Fibroblast of villous mesenchyme (primary cell): Measurements from ENCODE around the gene KIAA1671. TPM values are rescaled to one million over a fixed set of nuclear protein-coding genes. Genes with fewer than 3 reads are reported as not detected.

Experiments
- DNase-seq: peaks from one replicate; pipeline ENCODE4 v3.0.0-alpha.2; 2010; ENCODE audit warnings: low read depth
- H3K4me3 ChIP-seq: 2 replicates; pipeline ENCODE4 v1.5.1; 2011; ENCODE audit warnings: low read depth, mild to moderate bottlenecking, low read length
- total RNA-seq: library from RNA; depleted of rRNA; stranded (reverse); fragments of >200 nt; gene quantifications from 2 replicates; pipeline ENCODE4 v1.2.3, GENCODE V29; 2012
- TF ChIP-seq, protein P1 (sequence below): IDR thresholded peaks from 2 replicates; pipeline ENCODE4 v1.5.1; 2012; ENCODE audit warnings: low read depth, mild to moderate bottlenecking, low read length; ENCODE audit not compliant: insufficient read depth

The KIAA1671 gene
- total RNA-seq, 1 donor, result 3.5 TPM

- no peak overlapping the region for H3K4me3 ChIP-seq
- TF ChIP-seq, protein P1, sequence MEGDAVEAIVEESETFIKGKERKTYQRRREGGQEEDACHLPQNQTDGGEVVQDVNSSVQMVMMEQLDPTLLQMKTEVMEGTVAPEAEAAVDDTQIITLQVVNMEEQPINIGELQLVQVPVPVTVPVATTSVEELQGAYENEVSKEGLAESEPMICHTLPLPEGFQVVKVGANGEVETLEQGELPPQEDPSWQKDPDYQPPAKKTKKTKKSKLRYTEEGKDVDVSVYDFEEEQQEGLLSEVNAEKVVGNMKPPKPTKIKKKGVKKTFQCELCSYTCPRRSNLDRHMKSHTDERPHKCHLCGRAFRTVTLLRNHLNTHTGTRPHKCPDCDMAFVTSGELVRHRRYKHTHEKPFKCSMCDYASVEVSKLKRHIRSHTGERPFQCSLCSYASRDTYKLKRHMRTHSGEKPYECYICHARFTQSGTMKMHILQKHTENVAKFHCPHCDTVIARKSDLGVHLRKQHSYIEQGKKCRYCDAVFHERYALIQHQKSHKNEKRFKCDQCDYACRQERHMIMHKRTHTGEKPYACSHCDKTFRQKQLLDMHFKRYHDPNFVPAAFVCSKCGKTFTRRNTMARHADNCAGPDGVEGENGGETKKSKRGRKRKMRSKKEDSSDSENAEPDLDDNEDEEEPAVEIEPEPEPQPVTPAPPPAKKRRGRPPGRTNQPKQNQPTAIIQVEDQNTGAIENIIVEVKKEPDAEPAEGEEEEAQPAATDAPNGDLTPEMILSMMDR, result no peak
- no peak for DNase-seq
These were observed 195.7 kb downstream of the KIAA1671 start for GRCh38 chr22:25148149-25148691.

GRCh38 chr22:25149014-25149413, 196.5 kb downstream of the KIAA1671 start:
- TF ChIP-seq, protein P1, result no peak
- no peak for DNase-seq
- no peak overlapping the region for H3K4me3 ChIP-seq

GRCh38 chr22:25153961-25154666, 201.6 kb downstream of the KIAA1671 start:
- DNase-seq, result peak; percentile 56
- H3K4me3 ChIP-seq, result no peak overlapping the region
- TF ChIP-seq, protein P1, result no peak

DNA sequence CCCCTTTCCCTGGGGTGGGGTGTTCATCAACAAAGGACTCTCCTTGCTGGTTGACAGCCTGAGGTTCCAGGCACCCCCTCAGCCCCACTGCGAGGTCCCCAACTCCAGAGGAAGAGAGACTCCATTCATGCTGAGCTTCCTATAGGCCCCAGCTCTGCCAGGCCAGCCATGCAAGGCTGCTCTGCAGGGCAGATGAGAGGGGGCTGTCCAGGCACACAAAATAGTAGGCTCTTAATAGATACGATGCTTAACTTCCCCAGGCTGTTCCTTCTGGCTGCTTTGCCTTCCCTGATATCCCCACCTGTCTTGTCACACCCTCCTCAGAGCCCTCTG, 202.1 kb downstream of the KIAA1671 start:
- H3K4me3 ChIP-seq, result no peak overlapping the region
- TF ChIP-seq, protein P1, result no peak
- DNase-seq, result no peak

DNA sequence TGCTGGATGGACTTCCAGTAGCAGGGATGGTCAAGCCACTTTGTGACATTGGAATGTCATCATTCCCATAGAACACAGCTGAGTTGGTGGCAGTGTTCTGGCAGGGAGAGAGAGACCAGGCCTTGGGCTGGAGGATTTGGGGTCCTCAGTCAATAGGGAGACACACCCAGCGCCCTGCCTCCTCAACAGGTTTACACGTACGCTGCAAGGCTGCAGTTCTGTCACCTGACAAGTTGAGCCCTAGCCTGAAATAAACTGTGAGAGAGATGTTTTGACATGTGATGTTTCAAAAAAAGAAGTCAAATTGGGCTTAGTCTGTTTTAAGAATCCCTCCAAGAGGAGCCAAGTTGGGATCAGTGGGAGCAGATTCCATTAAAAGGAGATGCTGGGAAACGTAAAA, 204.2 kb downstream of the KIAA1671 start:
- H3K4me3 ChIP-seq, result no peak overlapping the region
- DNase-seq, result no peak
- TF ChIP-seq, protein P1, result no peak

DNA sequence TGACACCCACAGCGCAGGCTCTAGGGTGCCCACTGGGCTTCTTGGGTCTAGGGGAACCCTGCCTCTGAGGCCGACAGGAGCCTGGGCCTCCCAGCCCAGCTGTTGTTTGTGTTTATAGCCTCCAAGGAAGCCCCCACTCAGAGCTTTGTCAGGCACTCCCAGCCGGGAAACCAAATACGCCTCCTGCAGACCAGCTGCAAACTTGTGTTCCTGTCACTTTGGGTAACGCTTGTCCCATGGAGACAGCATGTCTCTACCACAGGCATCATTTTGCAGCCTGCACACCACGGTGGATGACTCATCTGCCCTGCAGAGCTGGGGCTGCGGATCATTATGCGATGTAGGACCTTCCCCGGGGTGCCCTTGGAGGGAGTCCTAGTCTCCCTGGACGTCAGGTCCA, 206.5 kb downstream of the KIAA1671 start:
- no peak for DNase-seq
- H3K4me3 ChIP-seq, result no peak overlapping the region
- TF ChIP-seq, protein P1, result no peak
